Measurements from ENCODE around the gene CLDN4. TPM values are rescaled to one million over a fixed set of nuclear protein-coding genes. Genes with fewer than 3 reads are reported as not detected.

CLDN4 gene
- total and polyA plus RNA-seq, 2 experiments from 2014 or later: 570 to 909 TPM

DNA sequence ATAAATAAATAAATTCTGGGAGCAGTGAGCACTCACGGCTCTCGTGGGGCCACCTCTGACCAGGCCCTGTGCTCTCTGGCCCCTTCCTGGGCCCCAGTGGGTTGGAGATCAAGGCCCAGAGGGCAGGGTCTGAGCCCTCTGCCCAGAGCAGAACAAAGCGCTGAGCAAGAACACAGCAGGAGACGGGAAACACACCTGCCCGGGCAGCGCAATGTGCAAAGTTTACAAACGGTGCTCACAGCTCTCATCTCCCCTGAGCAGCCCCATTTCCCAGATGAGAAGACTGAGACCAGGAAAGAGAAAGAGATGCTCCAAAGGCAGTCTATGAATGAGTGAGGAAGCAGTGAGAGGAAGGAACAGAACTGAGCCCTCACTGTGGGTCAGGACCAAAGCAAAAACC, 8.5 kb downstream of the CLDN4 start:
- Histone ChIP-seq H3K27me3 (no peaks in the 10 kb centered on the region), H3K4me1 (ENCODE audit: insufficient read depth) (peaks cover 7% of the 10 kb centered on the region), H3K9me2 (replicated peaks; ENCODE audit: insufficient read depth) (no peaks in the 10 kb centered on the region), H3K9me3 (ENCODE audit: low read depth) (no peaks in the 10 kb centered on the region), H2AFZ (no peak overlapping the region), H3K4me2 (no peak overlapping the region), H3K36me3 (replicated peaks; ENCODE audit: insufficient read depth, low read depth) (no peaks in the 10 kb centered on the region), H3K4me3 (no peak overlapping the region), H4K20me1 (ENCODE audit: insufficient read depth, poor library complexity, severe bottlenecking) (no peaks in the 10 kb centered on the region), H3K27ac (no peak overlapping the region), H3K79me2 (peaks cover 2% of the 10 kb centered on the region)
- WGBS (ENCODE audit: low lambda C conversion rate, missing lambda C conversion rate): 81% methylated on average over 7 of the region's 7 CpGs
- TF ChIP-seq EZH2phosphoT487 (IDR thresholded peaks at IDR 0.05; ENCODE audit: low read depth, severe bottlenecking, unreplicated experiment): no peak
- no peak for TF ChIP-seq EZH2 (IDR thresholded peaks at IDR 0.05; ENCODE audit: borderline replicate concordance)
- no peak for TF ChIP-seq CTCF (IDR thresholded peaks at IDR 0.05; ENCODE audit: poor library complexity)
- DNase-seq (ENCODE audit: low spot score): no peak

- no peaks in the 10 kb centered on the region for H3K36me3 ChIP-seq (replicated peaks; ENCODE audit: insufficient read depth, low read depth)
- H3K27me3 ChIP-seq: no peaks in the 10 kb centered on the region
- H3K4me1 ChIP-seq (ENCODE audit: insufficient read depth): peaks cover 7% of the 10 kb centered on the region
- TF ChIP-seq CTCF (IDR thresholded peaks at IDR 0.05; ENCODE audit: poor library complexity) (no peak), EZH2 (IDR thresholded peaks at IDR 0.05; ENCODE audit: borderline replicate concordance) (no peak), EZH2phosphoT487 (IDR thresholded peaks at IDR 0.05; ENCODE audit: low read depth, severe bottlenecking, unreplicated experiment) (no peak)
- H3K27ac ChIP-seq: no peak overlapping the region
- no peak overlapping the region for H2AFZ ChIP-seq
- no peak overlapping the region for H3K4me3 ChIP-seq
- no peak for DNase-seq (ENCODE audit: low spot score)
- no peaks in the 10 kb centered on the region for H3K9me3 ChIP-seq (ENCODE audit: low read depth)
- peaks cover 2% of the 10 kb centered on the region for H3K79me2 ChIP-seq
- WGBS (ENCODE audit: low lambda C conversion rate, missing lambda C conversion rate): 87% methylated on average over 19 of the region's 22 CpGs
- H3K9me2 ChIP-seq (replicated peaks; ENCODE audit: insufficient read depth): no peaks in the 10 kb centered on the region
- H4K20me1 ChIP-seq (ENCODE audit: insufficient read depth, poor library complexity, severe bottlenecking): no peaks in the 10 kb centered on the region
- H3K4me2 ChIP-seq: no peak overlapping the region
Measured at GRCh38 chr7:73839743-73840714, 9.2 kb downstream of the CLDN4 start.

- no peaks in the 10 kb centered on the region for H3K9me3 ChIP-seq (ENCODE audit: low read depth)
- H2AFZ ChIP-seq: no peak overlapping the region
- WGBS (ENCODE audit: low lambda C conversion rate, missing lambda C conversion rate): 99% methylated on average over 15 of the region's 16 CpGs
- no peak overlapping the region for H3K27ac ChIP-seq
- peaks cover 2% of the 10 kb centered on the region for H3K79me2 ChIP-seq
- H3K4me3 ChIP-seq: no peak overlapping the region
- no peaks in the 10 kb centered on the region for H3K27me3 ChIP-seq
- TF ChIP-seq CTCF (IDR thresholded peaks at IDR 0.05; ENCODE audit: poor library complexity) (no peak), EZH2phosphoT487 (IDR thresholded peaks at IDR 0.05; ENCODE audit: low read depth, severe bottlenecking, unreplicated experiment) (no peak), EZH2 (IDR thresholded peaks at IDR 0.05; ENCODE audit: borderline replicate concordance) (no peak)
- no peaks in the 10 kb centered on the region for H3K36me3 ChIP-seq (replicated peaks; ENCODE audit: insufficient read depth, low read depth)
- no peak for DNase-seq (ENCODE audit: low spot score)
- H3K4me1 ChIP-seq (ENCODE audit: insufficient read depth): peaks cover 7% of the 10 kb centered on the region
- no peaks in the 10 kb centered on the region for H4K20me1 ChIP-seq (ENCODE audit: insufficient read depth, poor library complexity, severe bottlenecking)
- H3K9me2 ChIP-seq (replicated peaks; ENCODE audit: insufficient read depth): no peaks in the 10 kb centered on the region
- no peak overlapping the region for H3K4me2 ChIP-seq
Measured at GRCh38 chr7:73840715-73841379, 10.1 kb downstream of the CLDN4 start.
